H1 (cell line): ENCODE data around the gene PTPRE. TPM values are rescaled to one million over a fixed set of nuclear protein-coding genes. Genes with fewer than 3 reads are reported as not detected.

ENCODE experiments used
- CTCF ChIA-PET: fragments of 300-600 bp; sonication (Branson Sonifier 250); formaldehyde crosslinking; loops from one replicate; lab custom pipeline; 2021; ENCODE audit not compliant: partially characterized antibody; lab: Charles Lee
- POLR2A ChIA-PET: fragments of 300-600 bp; sonication (Branson Sonifier 250); formaldehyde crosslinking; loops from one replicate; lab custom pipeline; 2021; ENCODE audit warnings: inconsistent platforms; ENCODE audit not compliant: partially characterized antibody; lab: Charles Lee
- DNase-seq, 2 experiments: peaks; one replicate each; pipeline versions ENCODE4 v3.0.0 to v3.0.0-alpha.2; 2010 to 2022; ENCODE audit warnings: low spot score in 2 of 2, low read depth in 1 of 2, mixed read lengths in 1 of 2
- FAIRE-seq: peaks from 2 replicates; lab custom pipeline; 2011; peaks lifted over from hg19 to GRCh38; lab: Jason Lieb, UNC
- H2AFZ ChIP-seq: 2 replicates; pipeline ENCODE4 v1.8.1; 2012; ENCODE audit warnings: low read length, inconsistent platforms
- H2AK5ac ChIP-seq: 2 replicates; pipeline ENCODE4 v1.6.1; 2013; ENCODE audit warnings: low read depth, low read length
- H2BK120ac ChIP-seq: replicated peaks from 2 replicates; pipeline ENCODE3; 2013; ENCODE audit warnings: low read depth, low read length, inconsistent platforms
- H2BK12ac ChIP-seq: 2 replicates; pipeline ENCODE4 v1.6.1; 2013; ENCODE audit warnings: low read depth, low read length
- H2BK15ac ChIP-seq: 2 replicates; pipeline ENCODE4 v1.6.1; 2013; ENCODE audit warnings: low read length
- H2BK20ac ChIP-seq: 2 replicates; pipeline ENCODE4 v1.6.1; 2013; ENCODE audit warnings: low read length
- H2BK5ac ChIP-seq: 2 replicates; pipeline ENCODE4 v1.6.1; 2013; ENCODE audit warnings: low read depth, low read length
- H3K14ac ChIP-seq: 2 replicates; pipeline ENCODE4 v1.6.1; 2013; ENCODE audit warnings: inconsistent platforms; ENCODE audit not compliant: insufficient read length
- H3K18ac ChIP-seq: 2 replicates; pipeline ENCODE4 v1.6.1; 2013; ENCODE audit warnings: low read length; ENCODE audit errors: extremely low read depth
- H3K23ac ChIP-seq: 2 replicates; pipeline ENCODE4 v1.6.1; 2013; ENCODE audit warnings: inconsistent platforms; ENCODE audit not compliant: insufficient read length
- H3K23me2 ChIP-seq: 2 replicates; pipeline ENCODE4 v1.6.1; 2013; ENCODE audit warnings: low read depth, low read length
- H3K27ac ChIP-seq: 2 replicates; pipeline ENCODE4 v1.6.1; 2011; ENCODE audit warnings: low read depth, low read length, inconsistent platforms
- H3K27me3 ChIP-seq, 4 experiments: replicated peaks in 1 of 4; 1 replicate in 1 of 4; 2 replicates in 3 of 4; pipeline versions ENCODE4 v1.6.1 to v1.8.1; 2011 to 2013; ENCODE audit warnings: low read length in 3 of 4, mild to moderate bottlenecking in 3 of 4, inconsistent platforms in 2 of 4, mixed read lengths in 2 of 4, moderate library complexity in 1 of 4; ENCODE audit not compliant: control insufficient read depth in 3 of 4, insufficient read depth in 3 of 4; ENCODE audit errors: extremely low read depth in 1 of 4
- H3K36me3 ChIP-seq, 4 experiments: 2 replicates each; pipeline versions ENCODE4 v1.6.1 to v1.8.1; 2011 to 2013; ENCODE audit warnings: mild to moderate bottlenecking in 4 of 4, low read length in 3 of 4, moderate library complexity in 2 of 4, control low read depth in 1 of 4, inconsistent platforms in 1 of 4; ENCODE audit not compliant: insufficient read depth in 4 of 4, control insufficient read depth in 2 of 4
- H3K4ac ChIP-seq: replicated peaks from 2 replicates; pipeline ENCODE3; 2013; ENCODE audit warnings: low read length, low read depth, mixed read lengths, inconsistent platforms; ENCODE audit not compliant: insufficient read length
- H3K4me1 ChIP-seq, 4 experiments: replicated peaks in 1 of 4; 1 replicate in 1 of 4; 2 replicates in 3 of 4; pipeline versions ENCODE4 v1.6.1 to v1.8.1; 2011 to 2013; ENCODE audit warnings: low read length in 3 of 4, inconsistent platforms in 2 of 4, mixed read lengths in 1 of 4; ENCODE audit not compliant: insufficient read depth in 4 of 4, control insufficient read depth in 3 of 4
- H3K4me2 ChIP-seq, 2 experiments: 2 replicates each; pipeline versions ENCODE4 v1.6.1 to v1.8.1; 2011 to 2013; ENCODE audit warnings: low read depth in 2 of 2, low read length in 2 of 2, control low read depth in 1 of 2, inconsistent platforms in 1 of 2, mild to moderate bottlenecking in 1 of 2; ENCODE audit not compliant: insufficient read depth in 1 of 2
- H3K4me3 ChIP-seq, 4 experiments: fragments of 200-600, 300-600 bp in 1 of 4; sonication (generic), shearing (Covaris generic), sonication (Bioruptor Twin) in 1 of 4; 2 replicates each; pipeline versions ENCODE4 v1.5.1 to v1.8.1; 2011 to 2016; ENCODE audit warnings: low read length in 4 of 4, low read depth in 3 of 4, control low read depth in 2 of 4, inconsistent platforms in 2 of 4, mild to moderate bottlenecking in 2 of 4, mixed read lengths in 1 of 4, moderate library complexity in 1 of 4; ENCODE audit not compliant: insufficient read depth in 2 of 4; ENCODE audit errors: extremely low read depth in 1 of 4
- H3K56ac ChIP-seq: replicated peaks from 2 replicates; pipeline ENCODE3; 2013; ENCODE audit warnings: low read depth, mild to moderate bottlenecking, mixed read lengths, low read length, inconsistent platforms; ENCODE audit not compliant: insufficient read length
- H3K79me1 ChIP-seq: 2 replicates; pipeline ENCODE4 v1.6.1; 2013; ENCODE audit warnings: low read depth, low read length, control low read depth
- H3K79me2 ChIP-seq, 2 experiments: 2 replicates each; pipeline versions ENCODE4 v1.6.1 to v1.8.1; 2012 to 2013; ENCODE audit warnings: low read length in 2 of 2, mild to moderate bottlenecking in 2 of 2, inconsistent platforms in 1 of 2; ENCODE audit not compliant: insufficient read depth in 2 of 2, control insufficient read depth in 1 of 2
- H3K9ac ChIP-seq, 4 experiments: replicated peaks in 1 of 4; 1 replicate in 1 of 4; 2 replicates in 3 of 4; pipeline versions ENCODE4 v1.6.1 to v1.8.1; 2011 to 2013; ENCODE audit warnings: low read depth in 3 of 4, low read length in 3 of 4, control low read depth in 2 of 4, mild to moderate bottlenecking in 2 of 4, moderate library complexity in 2 of 4, inconsistent platforms in 1 of 4; ENCODE audit errors: extremely low read depth in 1 of 4
- H3K9me3 ChIP-seq, 2 experiments: 2 replicates each; pipeline versions ENCODE4 v1.6.1 to v1.8.1; 2012 to 2013; ENCODE audit warnings: mild to moderate bottlenecking in 2 of 2, moderate library complexity in 2 of 2, control low read depth in 1 of 2, inconsistent platforms in 1 of 2, low read depth in 1 of 2, low read length in 1 of 2, mixed read lengths in 1 of 2; ENCODE audit not compliant: insufficient read depth in 2 of 2
- H4K20me1 ChIP-seq, 2 experiments: replicated peaks in 1 of 2; 2 replicates each; pipeline versions ENCODE3 to v1.8.1; 2011 to 2013; ENCODE audit warnings: inconsistent platforms in 2 of 2, low read length in 2 of 2, mild to moderate bottlenecking in 1 of 2; ENCODE audit not compliant: insufficient read depth in 2 of 2, control insufficient read depth in 1 of 2
- H4K5ac ChIP-seq: 2 replicates; pipeline ENCODE4 v1.6.1; 2013; ENCODE audit warnings: low read length, low read depth, mixed read lengths, inconsistent platforms; ENCODE audit not compliant: insufficient read length
- H4K8ac ChIP-seq: 2 replicates; pipeline ENCODE4 v1.8.0; 2013; ENCODE audit warnings: mild to moderate bottlenecking, moderate library complexity, low read length, inconsistent platforms; ENCODE audit not compliant: insufficient read depth; ENCODE audit errors: extremely low read depth
- H4K91ac ChIP-seq: replicated peaks from 2 replicates; pipeline ENCODE3; 2013; ENCODE audit warnings: low read length, mixed read lengths, inconsistent platforms; ENCODE audit not compliant: insufficient read length
- ASH2L ChIP-seq: fragments of 200-600, 300-600 bp; sonication (generic); IDR thresholded peaks from one replicate; pipeline ENCODE4 v1.7.1; 2017; ENCODE audit warnings: low read length
- CHD1 ChIP-seq: IDR thresholded peaks from 2 replicates; pipeline ENCODE4 v1.6.1; 2012; ENCODE audit warnings: low read depth, low read length, improper control_type of control experiment
- CTCF ChIP-seq, 3 experiments: IDR thresholded peaks; 1 replicate in 2 of 3; 2 replicates in 1 of 3; pipeline versions ENCODE4 v1.5.1 to v1.6.1; 2011; ENCODE audit warnings: low read length in 3 of 3, mild to moderate bottlenecking in 3 of 3, inconsistent platforms in 2 of 3, low read depth in 1 of 3, moderate library complexity in 1 of 3; ENCODE audit not compliant: insufficient read depth in 1 of 3; ENCODE audit errors: control extremely low read depth in 1 of 3
- JUND ChIP-seq: IDR thresholded peaks from 2 replicates; pipeline ENCODE4 v1.6.1; 2011; ENCODE audit warnings: mild to moderate bottlenecking, improper control_type of control experiment, low read length
- NANOG ChIP-seq: IDR thresholded peaks from 2 replicates; pipeline ENCODE4 v1.6.1; 2011; ENCODE audit warnings: low read length, low read depth, mild to moderate bottlenecking, inconsistent platforms; ENCODE audit not compliant: insufficient read depth, poor library complexity, severe bottlenecking
- NRF1 ChIP-seq: IDR thresholded peaks from 2 replicates; pipeline ENCODE4 v1.6.1; 2011; ENCODE audit warnings: mild to moderate bottlenecking, low read depth, low read length, improper control_type of control experiment
- POU5F1 ChIP-seq: IDR thresholded peaks from 2 replicates; pipeline ENCODE4 v1.6.1; 2011; ENCODE audit warnings: low read depth, mild to moderate bottlenecking, low read length, moderate library complexity
- RXRA ChIP-seq: IDR thresholded peaks from 2 replicates; pipeline ENCODE4 v1.6.1; 2011; ENCODE audit warnings: low read depth, mild to moderate bottlenecking, low read length, moderate library complexity; ENCODE audit not compliant: insufficient read depth
- SP1 ChIP-seq: IDR thresholded peaks from 2 replicates; pipeline ENCODE4 v1.6.1; 2011; ENCODE audit warnings: low read depth, low read length
- SP2 ChIP-seq: IDR thresholded peaks from 2 replicates; pipeline ENCODE4 v1.6.1; 2012; ENCODE audit warnings: mild to moderate bottlenecking, low read length, inconsistent platforms
- YY1 ChIP-seq: IDR thresholded peaks from 2 replicates; pipeline ENCODE4 v1.6.1; 2011; ENCODE audit warnings: low read depth, mild to moderate bottlenecking, low read length
- WGBS, 2 experiments: shearing (Covaris generic) in 1 of 2; methylation state at CpG; one replicate each; pipeline versions ENCODE4 v1.1.6 to v1.1.7; 2013 to 2015; ENCODE audit warnings: low lambda C conversion rate in 2 of 2, mixed read lengths in 2 of 2, inconsistent platforms in 1 of 2, low coverage in 1 of 2, missing lambda C conversion rate in 1 of 2; ENCODE audit not compliant: insufficient replicate concordance in 2 of 2, insufficient coverage in 1 of 2, insufficient read length in 1 of 2; ENCODE audit errors: extremely low coverage in 1 of 2, missing lambda C conversion rate in 1 of 2; 5-methylcytosine and 5-hydroxymethylcytosine counted together
- polyA plus RNA-seq, 7 experiments: library from polyadenylated mRNA; depleted of rRNA in 3 of 7; stranded (reverse) in 5 of 7; unstranded in 2 of 7; fragments of >200 nt in 5 of 7; fragments of 200-250 nt in 2 of 7; gene quantifications; 1 replicate in 5 of 7; 2 replicates in 1 of 7; 4 replicates in 1 of 7; pipeline versions ENCODE4 v1.2.1 to v1.2.3, GENCODE V29; 2011 to 2013; ENCODE audit warnings: missing spikeins in 2 of 7, mixed read lengths in 2 of 7
- total RNA-seq: library from RNA; stranded (reverse); fragmentation: NEBNext Ultra II Directional; extraction: Animal tissue kit (Norgen Biotek cat#: 25700); gene quantifications from 2 replicates; pipeline ENCODE4 v1.2.1, GENCODE V29; 2021

The PTPRE gene
- total and polyA plus RNA-seq, 2 of the 8 experiments (the other 6 are each of a cell fraction or from before 2014, with no cell fraction given), result 0.33 to 0.54 TPM

DNA sequence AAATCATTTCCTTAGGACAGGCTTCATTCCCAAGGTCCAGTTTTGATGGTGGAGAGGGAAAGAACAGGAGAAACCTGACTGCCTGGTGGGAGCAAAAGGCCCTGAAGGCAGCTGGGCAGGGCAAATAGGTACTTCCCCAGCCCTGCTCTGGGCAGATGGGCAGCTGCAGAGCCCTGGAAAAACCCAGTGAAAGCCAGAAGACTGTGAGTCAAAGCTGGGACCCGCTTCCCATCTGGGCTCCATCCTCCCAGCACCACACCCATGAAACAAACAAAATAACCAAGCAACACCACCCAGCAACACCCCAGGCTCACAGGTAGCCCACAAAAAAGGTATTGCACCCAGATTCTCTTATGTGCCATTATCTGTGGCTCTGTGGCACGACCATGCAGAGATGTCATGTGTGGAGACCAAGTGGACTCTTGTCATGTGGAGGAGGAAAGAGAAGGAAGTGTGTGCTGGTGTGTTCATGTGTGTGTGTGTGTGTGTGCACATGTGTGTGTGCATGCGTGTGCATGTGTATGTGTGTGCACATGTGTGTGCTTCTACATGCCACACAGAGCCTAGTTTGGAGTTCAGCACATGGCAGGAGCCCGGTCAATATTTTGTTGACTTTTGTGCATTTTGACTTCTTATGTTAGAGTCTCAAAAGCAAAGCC is 24.0 kb upstream of the PTPRE start:
- POLR2A ChIA-PET, result no interaction called here
- Histone ChIP-seq H3K27ac (no peak overlapping the region), H3K56ac (no peak overlapping the region), H2BK120ac (no peak overlapping the region), H4K5ac (no peak overlapping the region), H3K36me3 (no peaks in the 10 kb centered on the region), H3K79me1 (no peaks in the 10 kb centered on the region), H3K18ac (no peak overlapping the region), H4K8ac (no peak overlapping the region), H2BK12ac (no peak overlapping the region), H3K4me2 (no peak overlapping the region), H2BK15ac (no peak overlapping the region), H3K9ac (no peak overlapping the region; a peak in 1 of 7 replicates), H3K9me3 (no peaks in the 10 kb centered on the region), H3K4ac (no peak overlapping the region), H3K27me3 (no peaks in the 10 kb centered on the region), H4K20me1 (no peaks in the 10 kb centered on the region), H3K4me3 (no peak overlapping the region), H3K23ac (no peak overlapping the region), H2BK5ac (no peak overlapping the region), H3K4me1 (no peaks in the 10 kb centered on the region; a peak in 2 of 7 replicates), H2BK20ac (no peak overlapping the region), H4K91ac (no peak overlapping the region), H2AK5ac (no peak overlapping the region), H3K79me2 (no peaks in the 10 kb centered on the region), H2AFZ (no peak overlapping the region), H3K14ac (no peak overlapping the region), H3K23me2 (no peaks in the 10 kb centered on the region)
- CTCF ChIA-PET, result interaction anchor here (1.5 kb wide), 1 partner anchor 59 kb away, joined by 4 read pairs; no protein-coding TSS in a partner anchor
- FAIRE-seq (no peak), DNase-seq (peak in 1 of 2 experiments; percentile 11)
- TF ChIP-seq NANOG (no peak), YY1 (no peak), NRF1 (no peak), RXRA (no peak), JUND (no peak), CHD1 (no peak), ASH2L (no peak), CTCF (IDR thresholded peaks at IDR 0.05; ENCODE audit: control extremely low read depth in 1 of 3, insufficient read depth in 1 of 3, low read depth in 1 of 3, low read length in 3 of 3) (no peak), SP1 (no peak), POU5F1 (no peak), SP2 (no peak)
- 93% methylated on average over 4 of the region's 4 CpGs; no CpG with 5 or more reads in 1 of the 2 experiments for WGBS, 2 experiments
